Prostate gland (tissue), 2 donors: Measurements from ENCODE around the gene NSG2.

Experiments used
- POLR2A ChIP-seq: fragments of 450-650 bp; IDR thresholded peaks from one replicate; pipeline ENCODE4 v1.6.1; 2016; ENCODE audit warnings: antibody characterized with exemption, mild to moderate bottlenecking
- POLR2AphosphoS5 ChIP-seq: sonication (generic); formaldehyde crosslinking; IDR thresholded peaks from one replicate; pipeline ENCODE4 v1.6.1; 2017; ENCODE audit warnings: antibody characterized with exemption
- TF ChIP-seq, protein P1 (sequence below), 4 experiments: fragments of 200-600 bp in 2 of 4; fragments of 450-650 bp in 2 of 4; sonication (generic) in 2 of 4; IDR thresholded peaks; 1 replicate in 3 of 4; 2 replicates in 1 of 4; pipeline ENCODE4 v1.5.1; 2016 to 2019; ENCODE audit warnings: antibody characterized with exemption in 4 of 4, mild to moderate bottlenecking in 2 of 4, moderate library complexity in 2 of 4

DNA sequence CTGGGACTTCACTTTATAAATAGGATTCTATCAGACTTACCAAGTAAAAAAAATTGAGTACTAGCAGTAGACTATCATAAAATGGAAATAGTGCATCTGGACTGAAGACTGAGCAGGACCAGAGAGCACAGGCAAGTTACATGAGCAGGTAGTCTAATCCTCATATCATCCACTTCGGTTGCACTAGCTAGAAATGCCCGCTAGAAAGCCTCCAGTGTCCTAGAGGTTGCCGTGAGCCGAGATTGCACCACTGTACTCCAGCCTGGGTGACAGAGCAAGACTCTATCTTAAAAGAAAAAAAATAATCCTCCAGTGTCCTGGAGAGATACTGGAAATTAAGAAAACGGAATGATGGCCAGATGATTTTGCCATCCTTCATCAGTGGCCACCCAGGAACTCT is 36.6 kb upstream of the NSG2 start:
- TF ChIP-seq POLR2A (no peak), POLR2AphosphoS5 (no peak)
- TF ChIP-seq, protein P1, sequence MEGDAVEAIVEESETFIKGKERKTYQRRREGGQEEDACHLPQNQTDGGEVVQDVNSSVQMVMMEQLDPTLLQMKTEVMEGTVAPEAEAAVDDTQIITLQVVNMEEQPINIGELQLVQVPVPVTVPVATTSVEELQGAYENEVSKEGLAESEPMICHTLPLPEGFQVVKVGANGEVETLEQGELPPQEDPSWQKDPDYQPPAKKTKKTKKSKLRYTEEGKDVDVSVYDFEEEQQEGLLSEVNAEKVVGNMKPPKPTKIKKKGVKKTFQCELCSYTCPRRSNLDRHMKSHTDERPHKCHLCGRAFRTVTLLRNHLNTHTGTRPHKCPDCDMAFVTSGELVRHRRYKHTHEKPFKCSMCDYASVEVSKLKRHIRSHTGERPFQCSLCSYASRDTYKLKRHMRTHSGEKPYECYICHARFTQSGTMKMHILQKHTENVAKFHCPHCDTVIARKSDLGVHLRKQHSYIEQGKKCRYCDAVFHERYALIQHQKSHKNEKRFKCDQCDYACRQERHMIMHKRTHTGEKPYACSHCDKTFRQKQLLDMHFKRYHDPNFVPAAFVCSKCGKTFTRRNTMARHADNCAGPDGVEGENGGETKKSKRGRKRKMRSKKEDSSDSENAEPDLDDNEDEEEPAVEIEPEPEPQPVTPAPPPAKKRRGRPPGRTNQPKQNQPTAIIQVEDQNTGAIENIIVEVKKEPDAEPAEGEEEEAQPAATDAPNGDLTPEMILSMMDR (IDR thresholded peaks at IDR 0.05) = no peak
